HCT116 (cell line): ENCODE measurements around the gene RFPL4A.

Experiments used
- POLR2A ChIP-seq: IDR thresholded peaks from 2 replicates; pipeline ENCODE4 v1.7.0; 2011; ENCODE audit warnings: borderline replicate concordance; ENCODE audit not compliant: insufficient read depth, insufficient read length; ENCODE audit errors: extremely low read depth
- POLR2AphosphoS5 ChIP-seq: IDR thresholded peaks from 2 replicates; pipeline ENCODE4 v1.6.1; 2011; ENCODE audit warnings: mild to moderate bottlenecking, low read depth, low read length, moderate library complexity
- SIN3A ChIP-seq: IDR thresholded peaks from 2 replicates; pipeline ENCODE4 v1.6.1; 2012; ENCODE audit warnings: low read depth
- SP1 ChIP-seq: IDR thresholded peaks from 2 replicates; pipeline ENCODE4 v1.6.1; 2012; ENCODE audit warnings: low read depth
- TF ChIP-seq, protein P1 (sequence below): IDR thresholded peaks from 2 replicates; pipeline ENCODE4 v1.6.1; 2011; ENCODE audit warnings: mild to moderate bottlenecking, low read length, moderate library complexity; ENCODE audit not compliant: insufficient replicate concordance; ENCODE audit errors: extremely low read depth
- TF ChIP-seq, protein P2 (sequence below), 3 experiments: fragments of 200-600 bp in 1 of 3; sonication (generic) in 1 of 3; IDR thresholded peaks in 2 of 3; conservative IDR thresholded peaks in 1 of 3; 2 replicates each; pipeline ENCODE4 v1.5.1; 2012 to 2017; ENCODE audit warnings: low read depth in 2 of 3, low read length in 2 of 3, antibody characterized with exemption in 1 of 3, borderline replicate concordance in 1 of 3, control low read depth in 1 of 3, mild to moderate bottlenecking in 1 of 3, mixed read lengths in 1 of 3, mixed run types in 1 of 3, moderate library complexity in 1 of 3; ENCODE audit not compliant: insufficient read depth in 1 of 3

DNA sequence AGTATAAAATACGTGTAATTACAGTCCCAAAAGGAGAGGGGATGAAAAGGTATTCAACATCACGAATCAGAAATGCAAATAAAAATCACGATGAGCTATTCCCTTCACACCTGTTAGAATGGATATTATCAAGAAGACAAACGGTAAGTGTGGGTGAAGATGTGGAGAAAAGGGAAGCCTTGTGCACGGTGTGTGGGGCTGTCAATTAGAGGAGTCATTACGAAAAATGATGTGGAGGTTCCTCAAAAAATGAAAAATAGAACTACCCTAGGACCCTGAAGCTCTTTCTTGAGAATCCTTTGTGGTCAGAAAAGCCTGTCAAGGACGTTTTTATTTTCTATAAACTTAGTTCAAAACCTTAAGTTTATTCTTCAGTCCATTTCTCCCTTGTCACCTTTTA lies 53.6 kb downstream of the RFPL4A start:
- TF ChIP-seq SIN3A, result no peak
- TF ChIP-seq, protein P1, sequence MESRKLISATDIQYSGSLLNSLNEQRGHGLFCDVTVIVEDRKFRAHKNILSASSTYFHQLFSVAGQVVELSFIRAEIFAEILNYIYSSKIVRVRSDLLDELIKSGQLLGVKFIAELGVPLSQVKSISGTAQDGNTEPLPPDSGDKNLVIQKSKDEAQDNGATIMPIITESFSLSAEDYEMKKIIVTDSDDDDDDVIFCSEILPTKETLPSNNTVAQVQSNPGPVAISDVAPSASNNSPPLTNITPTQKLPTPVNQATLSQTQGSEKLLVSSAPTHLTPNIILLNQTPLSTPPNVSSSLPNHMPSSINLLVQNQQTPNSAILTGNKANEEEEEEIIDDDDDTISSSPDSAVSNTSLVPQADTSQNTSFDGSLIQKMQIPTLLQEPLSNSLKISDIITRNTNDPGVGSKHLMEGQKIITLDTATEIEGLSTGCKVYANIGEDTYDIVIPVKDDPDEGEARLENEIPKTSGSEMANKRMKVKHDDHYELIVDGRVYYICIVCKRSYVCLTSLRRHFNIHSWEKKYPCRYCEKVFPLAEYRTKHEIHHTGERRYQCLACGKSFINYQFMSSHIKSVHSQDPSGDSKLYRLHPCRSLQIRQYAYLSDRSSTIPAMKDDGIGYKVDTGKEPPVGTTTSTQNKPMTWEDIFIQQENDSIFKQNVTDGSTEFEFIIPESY, result no peak
- no peak for TF ChIP-seq POLR2AphosphoS5
- no peak for TF ChIP-seq SP1
- no peak for TF ChIP-seq POLR2A
- TF ChIP-seq, protein P2, sequence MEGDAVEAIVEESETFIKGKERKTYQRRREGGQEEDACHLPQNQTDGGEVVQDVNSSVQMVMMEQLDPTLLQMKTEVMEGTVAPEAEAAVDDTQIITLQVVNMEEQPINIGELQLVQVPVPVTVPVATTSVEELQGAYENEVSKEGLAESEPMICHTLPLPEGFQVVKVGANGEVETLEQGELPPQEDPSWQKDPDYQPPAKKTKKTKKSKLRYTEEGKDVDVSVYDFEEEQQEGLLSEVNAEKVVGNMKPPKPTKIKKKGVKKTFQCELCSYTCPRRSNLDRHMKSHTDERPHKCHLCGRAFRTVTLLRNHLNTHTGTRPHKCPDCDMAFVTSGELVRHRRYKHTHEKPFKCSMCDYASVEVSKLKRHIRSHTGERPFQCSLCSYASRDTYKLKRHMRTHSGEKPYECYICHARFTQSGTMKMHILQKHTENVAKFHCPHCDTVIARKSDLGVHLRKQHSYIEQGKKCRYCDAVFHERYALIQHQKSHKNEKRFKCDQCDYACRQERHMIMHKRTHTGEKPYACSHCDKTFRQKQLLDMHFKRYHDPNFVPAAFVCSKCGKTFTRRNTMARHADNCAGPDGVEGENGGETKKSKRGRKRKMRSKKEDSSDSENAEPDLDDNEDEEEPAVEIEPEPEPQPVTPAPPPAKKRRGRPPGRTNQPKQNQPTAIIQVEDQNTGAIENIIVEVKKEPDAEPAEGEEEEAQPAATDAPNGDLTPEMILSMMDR (IDR thresholded peaks at IDR 0.05 in 2 of 3, conservative IDR thresholded peaks at IDR 0.05 in 1 of 3; ENCODE audit: borderline replicate concordance in 1 of 3, insufficient read depth in 1 of 3, low read depth in 2 of 3, low read length in 2 of 3), result no peak
